HG03342 (cell line): ENCODE results near the gene HOXA5.

Experiments
- ATAC-seq: cut with Tn5 transposase; IDR thresholded peaks from one replicate; pipeline ENCODE4 v1.9.1; 2021; ENCODE audit warnings: mild to moderate bottlenecking, moderate library complexity; ENCODE audit not compliant: unreplicated experiment

The HOXA5 gene

DNA sequence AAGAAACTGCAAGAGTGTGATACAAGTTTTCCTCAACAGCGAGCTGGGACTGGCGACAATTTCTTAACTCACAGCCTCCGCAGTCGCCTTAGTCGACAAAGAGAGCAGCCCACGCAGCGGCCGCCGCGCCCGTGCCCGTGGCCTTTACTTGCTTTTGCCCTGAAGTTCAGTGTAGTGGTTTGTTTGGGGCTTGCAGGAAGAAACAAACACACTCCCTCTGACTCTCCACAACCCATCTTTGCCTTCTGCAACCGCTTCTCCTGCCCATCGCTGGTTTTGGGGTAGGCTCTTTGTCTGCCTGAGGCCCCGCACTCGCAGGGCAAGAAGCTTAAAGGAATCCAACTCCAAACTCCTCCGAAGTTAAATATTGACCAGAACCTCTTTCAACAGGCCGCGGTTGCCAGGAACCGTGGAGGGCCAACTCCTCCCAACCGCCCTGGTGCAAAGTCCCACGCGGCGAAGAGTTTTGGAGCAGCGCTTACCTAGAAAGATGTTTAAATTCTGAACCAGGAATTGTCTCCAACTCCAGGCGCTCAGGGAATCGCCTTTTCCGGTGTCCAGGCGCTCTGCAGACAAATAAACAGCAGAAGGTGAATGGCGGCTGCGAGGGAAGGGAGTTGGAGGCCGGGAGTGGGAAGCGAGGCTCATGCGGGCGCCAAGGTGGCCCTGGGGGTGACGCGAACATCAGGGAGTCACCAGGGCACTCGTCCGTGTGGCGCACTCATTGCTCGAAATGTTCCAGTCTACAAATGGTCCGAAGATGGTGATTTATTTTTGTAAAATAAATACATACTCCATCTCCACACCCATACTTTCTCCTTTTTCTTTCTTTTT lies 21.2 kb downstream of the HOXA5 start:
- ATAC-seq, result no peak

DNA sequence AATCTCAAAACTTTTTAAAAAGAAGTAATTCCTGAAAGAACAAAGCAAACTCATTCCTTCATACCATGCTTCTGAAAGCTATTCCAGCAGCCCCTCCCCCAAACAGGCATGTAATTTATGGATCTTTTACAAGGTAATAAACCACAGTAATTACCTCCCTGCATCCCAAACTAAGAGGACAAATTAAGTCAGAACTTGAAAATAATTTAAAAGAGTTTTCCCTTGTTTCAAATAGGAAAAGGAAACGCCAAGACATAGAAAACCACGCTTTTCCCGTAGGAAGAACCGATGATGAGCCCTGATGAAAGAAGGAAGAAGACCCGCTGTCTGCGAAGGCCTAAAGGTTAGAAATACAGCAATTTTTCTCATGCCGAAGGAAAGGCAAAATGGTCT lies 21.8 kb downstream of the HOXA5 start:
- no peak for ATAC-seq

DNA sequence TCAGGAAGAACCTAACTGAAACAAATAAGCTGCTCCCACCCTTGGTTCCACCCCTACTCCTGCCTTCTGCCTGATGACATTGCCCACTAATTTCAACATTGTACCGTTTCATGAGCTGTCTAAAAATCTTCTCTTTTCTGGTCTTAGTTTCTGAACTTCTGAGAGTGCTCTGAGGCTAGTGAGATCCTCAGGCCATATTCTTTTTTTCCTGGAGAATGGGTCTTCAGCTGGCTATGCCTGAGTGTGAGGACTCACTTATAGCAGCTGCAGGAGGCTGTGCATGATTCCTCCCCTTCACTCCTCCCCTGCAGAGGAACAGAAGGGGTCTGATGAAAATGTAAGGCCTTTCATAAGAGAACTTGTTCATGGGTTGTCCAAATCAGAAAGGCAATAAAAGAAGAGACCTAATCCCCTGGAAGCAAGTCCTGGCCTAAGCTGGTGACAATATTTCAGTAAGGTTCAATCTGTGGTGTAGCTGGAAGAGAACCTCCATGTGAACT lies 24.0 kb downstream of the HOXA5 start:
- ATAC-seq, result no peak

DNA sequence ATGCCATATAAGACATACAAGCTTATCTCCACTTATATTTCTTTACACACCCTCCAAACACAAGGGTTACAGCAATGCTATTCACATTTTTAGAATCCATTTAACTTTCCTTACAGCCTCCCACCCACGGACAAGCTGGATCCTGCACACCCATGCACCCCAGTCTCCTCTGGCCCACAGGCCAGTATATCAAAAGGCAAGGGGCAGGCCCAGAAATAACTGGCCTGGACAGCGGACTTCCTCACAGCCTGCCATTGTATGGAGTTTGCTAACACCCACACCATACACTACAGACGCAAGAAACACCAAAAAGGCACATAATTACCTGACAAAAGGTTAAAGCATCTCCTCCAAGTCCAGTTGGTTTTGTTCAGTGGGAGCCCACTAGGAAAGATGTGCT lies 24.9 kb downstream of the HOXA5 start:
- no peak for ATAC-seq

DNA sequence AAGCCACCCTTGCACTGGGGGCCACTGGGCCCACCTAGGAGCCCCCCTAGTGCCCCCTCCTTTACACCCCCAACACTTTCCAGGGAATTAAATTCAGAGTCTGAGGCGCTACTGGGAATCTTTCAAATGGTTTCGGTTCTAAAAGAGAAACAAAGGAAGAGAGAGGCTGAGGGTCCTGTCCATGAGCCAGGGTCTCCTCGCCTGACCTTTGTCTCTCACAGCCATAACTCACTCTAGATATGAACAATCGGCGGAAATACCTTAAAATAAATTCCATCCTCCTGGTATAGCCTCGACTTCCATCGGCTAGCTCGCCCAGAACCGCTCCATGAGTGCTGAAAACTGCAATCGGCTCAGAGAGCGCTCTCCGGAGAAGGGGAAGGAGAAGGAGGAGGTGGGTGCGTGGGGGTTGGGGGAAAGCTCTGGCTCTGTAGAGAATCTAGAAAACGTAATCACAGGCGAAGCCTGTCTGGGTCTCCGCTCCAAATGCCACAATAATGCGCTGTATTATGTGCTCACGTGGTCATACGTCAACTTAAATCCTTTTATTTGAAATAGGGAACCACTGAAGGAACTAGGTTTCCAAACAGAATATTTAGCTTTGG lies 25.5 kb downstream of the HOXA5 start:
- no peak for ATAC-seq

DNA sequence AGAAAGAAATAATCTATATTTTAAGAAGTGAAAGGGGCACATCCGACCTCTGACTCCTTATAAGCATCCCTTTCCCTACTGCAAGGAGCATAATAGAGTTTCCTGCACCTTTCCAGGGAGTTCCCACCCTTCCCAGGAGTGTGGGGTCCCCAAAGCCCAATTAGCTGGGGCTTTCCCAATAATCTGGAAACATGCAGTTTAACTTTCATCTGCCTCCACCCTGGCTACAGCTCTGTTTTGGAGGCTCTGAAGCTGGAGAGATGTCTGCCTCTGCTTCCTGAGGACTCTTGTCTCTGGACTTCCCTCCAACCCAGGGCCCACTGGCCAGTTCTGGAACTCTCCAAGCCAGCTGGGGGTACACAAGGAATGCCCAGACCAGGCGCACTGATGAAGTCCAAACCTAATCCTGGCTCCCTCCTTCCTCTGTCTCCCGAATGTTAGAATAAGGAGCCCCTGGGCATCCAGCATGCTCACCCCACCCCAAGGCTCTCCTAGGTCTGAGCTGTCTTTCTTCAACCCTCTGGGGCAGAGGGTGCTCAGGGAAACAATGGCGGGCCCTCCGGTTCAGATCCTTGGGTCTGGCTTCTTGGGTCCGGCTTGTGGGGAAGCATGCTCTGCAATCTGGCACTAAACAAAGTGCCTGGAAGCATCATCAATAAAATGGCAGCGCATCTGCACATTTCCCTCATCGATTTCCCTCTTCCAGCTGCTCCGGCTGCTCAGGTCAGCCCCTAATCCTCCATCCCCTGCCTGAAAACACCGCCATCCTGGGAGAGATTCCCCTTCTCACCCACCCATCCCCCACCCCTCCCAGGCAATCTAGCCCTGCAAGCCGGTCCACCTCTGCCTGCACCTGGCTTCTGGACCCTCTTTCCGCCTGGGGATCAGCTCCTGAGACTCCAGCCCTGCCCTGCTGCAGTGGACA lies 26.3 kb downstream of the HOXA5 start:
- no peak for ATAC-seq

DNA sequence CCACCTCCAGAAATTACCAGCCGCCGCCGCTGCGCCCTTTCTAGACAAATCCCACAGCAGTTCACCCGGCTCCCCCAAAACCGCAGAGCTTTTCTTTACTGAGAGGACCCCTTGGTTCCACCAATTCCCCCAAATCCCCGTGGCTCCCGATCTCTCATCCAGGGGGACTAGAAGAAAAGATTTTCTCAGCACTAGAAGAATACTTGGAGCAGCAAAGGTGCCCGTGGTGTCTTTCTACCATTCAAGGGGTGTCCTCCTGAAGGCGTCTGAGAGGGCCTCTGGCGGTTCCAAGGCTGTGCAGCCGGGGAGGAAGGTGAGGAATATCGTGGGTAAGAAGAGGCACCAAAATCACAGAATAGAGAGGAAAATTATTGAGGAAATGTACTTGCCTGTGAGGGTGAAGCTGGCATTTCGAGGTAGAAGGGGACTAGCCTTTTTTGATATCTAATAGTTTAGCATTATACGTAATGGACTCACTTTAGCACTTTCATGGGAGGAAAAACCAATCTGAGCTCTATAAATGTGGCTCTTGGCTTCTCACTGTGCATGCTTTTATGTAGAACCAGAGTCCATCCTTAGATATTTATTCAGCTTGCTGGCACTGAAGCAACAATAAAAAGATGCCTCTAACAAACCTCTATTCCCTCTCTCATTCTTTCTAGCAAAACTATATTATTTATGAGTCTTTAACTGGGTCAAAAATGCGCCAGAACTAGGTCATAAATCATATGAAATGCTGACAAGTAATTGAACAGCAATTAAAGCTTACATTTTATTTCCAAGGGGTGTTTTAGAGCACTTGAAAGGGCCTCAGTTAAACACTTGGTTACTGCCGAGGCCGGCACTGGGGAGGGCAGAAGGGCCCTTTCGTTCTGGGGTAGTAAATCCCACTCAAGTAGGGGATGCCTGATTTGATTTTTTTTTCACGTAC lies 27.2 kb downstream of the HOXA5 start:
- ATAC-seq, result no peak

DNA sequence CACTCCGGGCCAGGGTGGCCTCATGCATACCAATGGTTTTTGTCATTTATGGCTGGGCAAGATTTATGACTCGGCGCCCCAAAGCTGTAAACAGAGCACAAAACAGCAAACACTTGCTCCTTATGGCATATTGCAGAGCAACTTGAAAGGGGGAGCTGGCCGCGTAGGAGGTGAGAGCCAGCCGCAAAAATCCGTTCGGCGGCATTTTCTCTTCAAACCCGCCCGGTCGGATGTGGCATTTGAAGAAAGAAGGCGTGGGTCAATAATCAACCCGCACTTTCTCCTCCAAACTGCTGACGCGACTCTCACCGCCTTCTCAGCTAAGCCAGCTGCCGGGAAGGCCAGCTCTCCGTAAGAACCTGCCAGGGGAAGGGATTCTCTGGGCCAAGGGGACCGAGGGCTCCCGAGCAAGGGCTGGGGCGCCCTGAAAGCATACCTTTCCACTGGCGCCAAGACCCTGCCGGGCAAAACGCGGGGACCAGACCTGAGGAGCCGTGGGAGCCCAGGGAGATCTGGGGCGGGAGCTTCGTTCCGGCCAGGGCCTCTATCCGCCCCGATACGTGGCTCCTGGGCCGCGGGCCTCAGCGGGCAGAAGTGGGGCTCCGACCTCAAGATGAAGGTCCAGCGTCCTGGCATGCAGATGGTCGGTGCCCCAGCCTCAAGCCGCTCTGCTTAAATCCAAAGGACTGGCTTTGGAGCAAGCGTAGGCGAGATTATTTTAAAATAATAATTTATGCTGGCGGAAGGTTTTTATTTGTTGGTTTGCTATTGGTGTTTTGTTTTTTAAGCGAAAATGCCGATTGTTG lies 28.1 kb downstream of the HOXA5 start:
- ATAC-seq, result no peak

DNA sequence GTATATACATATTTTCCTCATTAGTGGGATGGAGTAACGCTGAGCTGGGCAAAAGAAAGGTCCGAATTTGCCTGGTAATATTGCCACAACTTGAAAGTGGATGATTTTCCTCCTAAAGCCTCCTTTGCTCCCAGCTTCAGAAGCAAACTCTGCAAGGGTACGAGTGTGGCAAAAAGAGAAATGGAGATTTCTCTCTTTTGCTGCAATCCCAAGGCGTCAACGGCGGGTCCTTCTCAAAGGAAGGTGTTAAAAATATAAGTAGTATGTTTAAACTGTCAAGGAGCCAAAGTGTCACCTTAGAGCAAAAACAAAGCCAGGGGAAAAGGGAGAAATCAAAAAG lies 28.6 kb downstream of the HOXA5 start:
- no peak for ATAC-seq

DNA sequence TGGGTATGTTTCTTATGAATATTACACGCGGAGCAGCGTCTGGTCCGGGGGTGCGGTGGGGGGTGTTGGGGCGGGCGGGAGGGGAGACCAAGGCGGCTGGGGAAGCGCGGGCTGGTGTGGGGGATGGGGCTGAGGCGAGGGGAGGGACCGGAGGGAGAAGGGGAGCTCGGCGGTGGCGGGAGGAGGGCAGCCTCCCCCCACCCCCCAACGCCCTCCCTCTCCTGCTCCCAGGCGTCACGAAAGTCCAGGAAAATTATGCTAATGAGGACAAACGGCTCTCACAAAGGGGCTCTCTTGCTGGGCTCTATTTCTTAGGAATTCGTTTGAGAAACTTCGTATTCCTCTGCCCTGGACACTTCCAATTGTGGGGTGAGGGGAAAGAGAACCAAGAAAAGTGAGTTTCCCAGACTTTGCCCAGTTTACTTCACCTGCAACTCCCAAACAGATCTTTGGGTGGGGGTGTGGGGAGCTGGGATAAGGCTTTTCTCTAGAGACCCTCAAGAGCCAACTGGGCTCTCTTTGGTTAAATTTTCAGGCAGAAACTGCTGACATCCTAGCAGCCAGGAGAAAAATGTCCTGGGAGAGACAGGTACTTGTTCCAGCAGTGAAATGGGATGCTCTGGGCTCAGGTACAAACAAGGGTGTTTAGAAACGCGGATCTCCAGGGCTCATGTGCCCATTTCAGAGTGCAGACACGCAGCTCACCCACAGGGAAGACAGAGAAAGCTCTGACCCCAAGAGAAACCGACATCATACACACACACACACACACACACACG lies 29.3 kb downstream of the HOXA5 start:
- ATAC-seq, result no peak

DNA sequence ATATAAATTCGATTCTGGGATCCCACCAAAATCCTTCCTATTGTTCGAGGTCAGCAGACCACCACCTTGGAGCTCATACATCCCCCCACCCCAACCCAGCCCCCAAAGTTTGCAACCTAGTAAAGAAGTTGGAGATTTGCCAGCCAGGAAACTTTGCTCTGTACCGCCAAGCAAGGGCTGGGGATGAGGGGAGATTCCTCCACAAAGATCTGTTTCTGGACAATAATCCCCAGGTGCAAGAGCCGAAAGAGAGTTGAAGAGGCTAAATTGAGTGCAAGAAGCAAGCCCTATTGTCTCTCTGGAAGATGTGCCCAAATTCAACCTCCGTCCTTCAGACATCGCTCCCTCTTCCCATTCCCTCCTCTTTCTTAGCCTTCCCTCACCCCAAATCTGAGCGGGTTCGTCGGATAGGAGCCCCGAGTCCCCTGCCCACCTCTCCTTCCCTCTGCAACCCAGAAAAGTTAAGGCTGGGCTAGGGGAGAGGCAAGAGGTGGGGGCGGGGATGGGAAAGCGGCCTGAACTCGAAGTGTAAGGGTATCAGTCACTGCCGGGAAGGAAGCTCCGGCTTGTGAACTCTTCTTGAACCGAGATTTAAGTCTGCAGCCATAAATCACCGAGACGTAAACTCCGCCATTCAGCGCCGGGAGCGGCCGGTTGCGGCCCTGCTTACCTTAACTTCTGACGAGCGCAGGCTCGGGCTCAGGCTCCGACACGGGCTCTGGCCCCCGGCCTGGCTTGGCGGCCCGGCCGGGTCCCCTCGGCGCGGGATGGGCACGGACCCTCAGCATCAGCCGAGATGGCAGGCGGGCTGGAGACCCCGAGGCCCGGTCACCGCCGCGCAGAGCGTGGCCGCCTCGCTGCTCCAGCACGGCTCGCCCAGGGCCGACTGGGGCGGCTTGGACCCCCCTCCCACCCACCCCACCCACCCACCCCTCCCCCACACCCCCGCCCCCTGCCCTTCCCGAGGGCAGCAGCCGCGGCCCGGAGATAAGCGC lies 30.2 kb downstream of the HOXA5 start:
- ATAC-seq, result no peak

DNA sequence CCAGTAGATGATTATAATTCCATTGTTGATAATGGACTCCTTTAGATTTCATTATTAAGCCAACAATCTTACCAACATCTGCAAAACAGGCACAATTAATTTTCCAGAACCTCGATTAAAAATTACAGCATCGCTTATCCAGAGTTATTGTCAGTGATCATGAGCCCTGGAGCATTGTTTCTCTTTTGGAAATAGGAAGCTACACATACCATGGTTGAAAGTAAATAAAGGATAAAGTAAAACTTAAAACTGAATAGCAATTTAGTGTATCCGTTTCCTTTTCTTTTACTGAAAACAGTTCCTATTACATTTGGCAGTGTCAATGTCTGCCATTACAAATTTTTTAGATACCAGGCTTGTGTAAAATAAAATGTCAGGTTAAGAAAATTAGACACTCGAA lies 31.1 kb downstream of the HOXA5 start:
- ATAC-seq, result no peak

DNA sequence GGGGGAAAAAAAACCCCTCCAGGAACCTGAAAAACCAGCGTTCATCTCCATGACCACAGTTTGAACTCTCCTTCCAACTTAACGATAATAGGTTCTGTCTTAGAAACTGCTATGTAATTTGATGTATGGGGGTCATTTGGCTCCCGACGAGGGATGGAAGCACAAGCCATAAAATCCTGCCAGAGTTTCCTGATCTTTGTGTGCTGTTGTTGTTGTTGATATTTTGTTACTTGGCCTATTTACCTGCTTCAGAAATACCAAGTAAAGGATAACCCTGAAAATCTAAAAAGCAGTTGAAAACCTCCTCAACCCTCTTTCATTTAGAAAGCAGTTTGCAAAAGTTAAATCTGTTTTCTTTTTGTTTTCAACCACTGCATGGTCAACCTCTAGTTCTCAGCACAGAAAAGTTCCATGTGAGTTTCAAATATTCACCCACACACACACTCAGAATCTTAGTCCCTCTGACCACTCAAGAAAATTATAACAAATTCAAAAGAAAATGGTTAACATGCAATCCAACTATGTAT lies 31.7 kb downstream of the HOXA5 start:
- ATAC-seq, result no peak

DNA sequence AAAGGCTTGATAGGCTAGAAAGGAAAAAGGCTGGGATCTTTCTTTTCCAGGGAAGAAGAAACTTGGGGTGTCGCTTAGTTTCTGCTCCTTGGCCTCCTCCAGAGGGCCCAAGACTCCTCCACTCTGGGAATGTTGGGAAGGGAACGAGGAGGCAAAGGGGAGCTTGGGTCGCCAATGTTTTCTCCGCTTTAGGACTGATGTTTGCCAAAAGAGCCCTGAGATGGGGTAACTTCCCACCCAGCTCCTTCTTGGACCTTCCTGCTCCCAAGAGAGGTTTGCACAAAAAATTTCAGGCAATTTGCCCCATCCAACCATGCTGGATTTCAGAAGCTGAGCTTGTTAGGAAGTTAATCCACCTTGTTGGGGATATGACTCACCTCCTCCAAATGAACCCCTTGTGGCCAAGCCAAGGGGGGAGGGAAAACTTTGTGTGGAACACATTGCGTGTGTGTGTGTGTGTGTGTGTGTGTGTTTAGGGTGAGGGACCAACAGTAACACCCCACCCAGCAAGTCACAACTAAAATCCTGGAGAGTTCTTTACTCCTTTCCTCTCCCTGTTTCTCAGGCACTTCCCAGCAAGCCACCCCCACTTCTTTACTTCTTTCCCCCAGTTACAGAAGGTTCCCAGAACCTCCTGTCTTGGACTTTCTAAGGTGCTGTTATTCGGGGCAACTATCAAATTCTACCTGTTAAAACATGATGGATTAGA lies 32.3 kb downstream of the HOXA5 start:
- ATAC-seq, result no peak

DNA sequence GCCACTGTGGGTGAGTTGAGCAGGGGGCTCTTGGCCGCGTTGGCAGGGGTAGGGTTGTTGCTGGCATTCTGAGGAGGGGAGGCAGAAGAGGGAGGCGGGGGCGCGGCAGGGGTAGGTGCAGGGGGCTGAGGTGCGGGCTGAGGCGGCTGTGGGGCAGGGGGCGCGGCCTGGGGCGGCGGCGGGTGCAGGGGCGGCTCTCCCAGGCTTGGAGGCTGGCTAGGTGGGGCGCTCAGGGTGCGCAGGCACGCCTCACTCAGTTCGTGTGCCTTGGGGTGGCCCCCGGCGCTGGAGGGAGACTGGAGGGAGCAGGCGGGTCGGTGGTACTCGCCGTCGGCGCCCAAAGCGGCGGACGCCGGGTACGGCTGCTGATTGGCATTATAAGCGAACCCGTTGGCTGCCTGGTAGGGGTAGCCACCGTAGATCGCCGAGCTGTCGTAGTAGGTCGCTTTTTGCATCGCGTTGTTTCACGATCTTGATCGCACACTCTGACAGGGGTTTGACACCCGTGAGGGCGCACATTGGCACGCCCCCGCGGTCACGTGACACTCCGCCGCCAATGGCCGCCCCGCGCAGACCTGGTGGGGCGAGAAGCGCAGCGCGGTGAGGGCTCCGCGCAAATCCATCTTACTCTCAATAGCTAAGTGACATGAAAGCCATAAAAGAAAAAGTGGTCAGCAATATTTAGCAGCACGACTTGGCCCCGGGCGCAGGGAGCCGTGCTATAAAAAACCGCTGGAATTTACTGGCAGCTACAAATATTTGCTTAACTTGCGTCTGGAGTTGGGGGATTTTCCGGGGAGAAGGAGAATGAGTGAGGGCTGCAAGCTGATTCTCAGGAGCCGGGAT lies 33.1 kb downstream of the HOXA5 start:
- no peak for ATAC-seq
